Activated naive CD8-positive, alpha-beta T cell (primary cell): Measurements from ENCODE around the gene IL1F10.
"Not testable (repeated sequence)": the region's sequence is repeated elsewhere in the genome, so short reads cannot be mapped to it uniquely, and the experiment has no call there.

Experiments used
- H3K27ac Mint-ChIP-seq: one replicate; pipeline ENCODE4 v1.8.0; 2021; ENCODE audit warnings: mixed read lengths
- H3K27me3 Mint-ChIP-seq: one replicate; pipeline ENCODE4 v1.8.0; 2021; ENCODE audit warnings: mixed read lengths
- H3K36me3 Mint-ChIP-seq: one replicate; pipeline ENCODE4 v1.8.0; 2021; ENCODE audit warnings: mixed read lengths
- H3K4me1 Mint-ChIP-seq: one replicate; pipeline ENCODE4 v1.8.0; 2021; ENCODE audit warnings: low read depth, mixed read lengths
- H3K4me3 Mint-ChIP-seq: one replicate; pipeline ENCODE4 v1.8.0; 2021; ENCODE audit warnings: mild to moderate bottlenecking, mixed read lengths
- H3K9me3 Mint-ChIP-seq: one replicate; pipeline ENCODE4 v1.8.0; 2021; ENCODE audit warnings: low read depth, mixed read lengths

IL1F10 gene

DNA sequence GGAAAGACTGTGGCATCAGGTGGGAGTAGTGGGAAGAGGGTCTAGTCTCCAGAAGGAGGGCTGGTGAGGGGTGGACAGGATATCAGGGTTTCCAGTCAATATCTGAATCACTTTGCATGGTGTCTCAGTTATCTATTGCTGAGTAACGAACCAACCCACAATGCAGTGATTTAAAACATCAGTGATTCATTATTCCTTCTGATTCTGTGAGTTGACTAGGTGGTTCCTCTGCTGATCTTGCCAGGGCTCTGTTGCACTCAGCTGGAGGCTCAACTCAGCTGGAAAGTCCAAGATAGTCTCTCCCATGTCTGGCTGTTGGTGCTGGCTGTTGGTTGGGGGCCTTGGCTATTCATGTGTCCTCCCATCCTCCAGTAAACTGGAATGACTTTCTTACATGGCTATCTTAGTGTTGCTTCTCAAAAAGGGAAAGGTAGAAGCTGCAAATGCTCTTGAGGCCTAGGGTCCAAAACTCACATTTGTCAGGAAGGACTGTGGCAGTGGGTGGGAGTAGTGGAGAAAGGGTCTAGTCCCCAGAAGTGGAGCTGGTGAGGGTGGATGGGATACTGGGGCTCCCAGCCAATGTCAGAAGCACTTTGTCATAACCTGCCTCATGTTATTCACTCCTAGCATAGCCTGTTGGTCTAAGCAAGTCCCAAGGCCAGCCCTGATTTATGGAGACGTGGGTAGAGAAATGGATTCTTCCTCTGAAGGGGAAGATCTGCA lies 13.9 kb downstream of the IL1F10 start:
- Mint-ChIP-seq H3K4me3 (no peak overlapping the region), H3K4me1 (peaks cover 5% of the 10 kb centered on the region), H3K27ac (no peak overlapping the region), H3K27me3 (no peaks in the 10 kb centered on the region), H3K36me3 (no peaks in the 10 kb centered on the region), H3K9me3 (no peaks in the 10 kb centered on the region)

DNA sequence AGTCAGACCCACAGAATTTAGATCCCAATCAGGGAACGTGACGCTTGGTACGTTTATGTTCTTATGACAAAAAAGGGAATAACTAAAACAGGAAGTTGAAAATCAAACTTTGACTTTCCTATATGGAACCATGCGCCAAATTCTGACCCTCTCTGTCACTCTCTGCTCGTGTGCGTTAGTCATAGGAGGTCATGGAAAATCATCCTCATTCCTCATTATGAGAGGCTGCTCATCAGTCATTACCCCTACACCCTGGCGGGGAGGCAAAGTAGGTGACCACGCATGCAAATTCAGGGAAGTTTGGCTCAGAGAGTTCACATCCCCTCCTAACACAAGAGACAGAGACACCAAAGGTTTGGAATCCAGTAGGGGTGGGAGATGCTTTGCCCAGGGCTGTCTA lies 15.5 kb downstream of the IL1F10 start:
- Mint-ChIP-seq H3K27ac (no peak overlapping the region), H3K4me3 (no peak overlapping the region), H3K36me3 (no peaks in the 10 kb centered on the region), H3K9me3 (no peaks in the 10 kb centered on the region), H3K4me1 (peaks cover 5% of the 10 kb centered on the region), H3K27me3 (no peaks in the 10 kb centered on the region)

DNA sequence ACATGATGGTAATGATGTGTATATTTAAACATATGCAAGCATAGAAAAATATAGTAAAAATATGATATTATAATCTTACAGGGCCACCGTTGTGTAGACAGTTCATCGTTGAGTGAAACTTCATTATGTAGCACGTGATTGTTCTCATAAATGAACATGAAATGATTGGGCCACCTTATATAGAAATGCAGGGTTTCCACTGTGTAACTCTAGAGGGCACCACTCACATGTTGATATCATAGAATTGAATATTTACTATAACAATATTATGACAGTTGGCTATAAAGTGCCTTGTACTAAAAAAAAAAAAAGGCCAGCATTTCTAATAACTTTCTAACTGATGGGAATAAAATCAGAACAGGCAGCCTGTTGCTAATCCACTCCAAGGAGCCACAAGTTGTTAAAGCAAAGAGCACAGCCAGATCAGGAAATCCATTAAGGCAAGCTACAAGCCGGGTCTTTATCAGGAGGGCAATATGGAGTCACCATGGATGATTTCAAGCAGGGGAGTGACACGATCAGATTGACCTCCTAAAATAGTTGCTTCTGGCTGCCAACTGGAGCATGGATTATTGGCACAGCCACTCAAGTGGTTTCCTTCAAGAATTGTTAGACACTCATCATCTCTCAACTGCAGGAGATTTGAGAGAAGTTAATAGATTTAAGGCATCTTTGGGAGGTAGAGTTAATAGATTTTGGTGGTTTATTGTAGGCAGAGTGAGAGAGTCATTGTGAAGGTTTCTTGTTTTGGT lies 16.7 kb downstream of the IL1F10 start:
- H3K27me3 Mint-ChIP-seq = no peaks in the 10 kb centered on the region
- no peak overlapping the region for H3K4me3 Mint-ChIP-seq
- H3K9me3 Mint-ChIP-seq = no peaks in the 10 kb centered on the region
- peaks cover 5% of the 10 kb centered on the region for H3K4me1 Mint-ChIP-seq
- no peak overlapping the region for H3K27ac Mint-ChIP-seq
- H3K36me3 Mint-ChIP-seq = no peaks in the 10 kb centered on the region

- Mint-ChIP-seq H3K9me3 (no peaks in the 10 kb centered on the region), H3K27ac (no peak overlapping the region), H3K36me3 (no peaks in the 10 kb centered on the region), H3K4me3 (no peak overlapping the region), H3K27me3 (no peaks in the 10 kb centered on the region), H3K4me1 (peaks cover 5% of the 10 kb centered on the region)
These were observed 17.8 kb downstream of the IL1F10 start for GRCh38 chr2:113085542-113085941.

DNA sequence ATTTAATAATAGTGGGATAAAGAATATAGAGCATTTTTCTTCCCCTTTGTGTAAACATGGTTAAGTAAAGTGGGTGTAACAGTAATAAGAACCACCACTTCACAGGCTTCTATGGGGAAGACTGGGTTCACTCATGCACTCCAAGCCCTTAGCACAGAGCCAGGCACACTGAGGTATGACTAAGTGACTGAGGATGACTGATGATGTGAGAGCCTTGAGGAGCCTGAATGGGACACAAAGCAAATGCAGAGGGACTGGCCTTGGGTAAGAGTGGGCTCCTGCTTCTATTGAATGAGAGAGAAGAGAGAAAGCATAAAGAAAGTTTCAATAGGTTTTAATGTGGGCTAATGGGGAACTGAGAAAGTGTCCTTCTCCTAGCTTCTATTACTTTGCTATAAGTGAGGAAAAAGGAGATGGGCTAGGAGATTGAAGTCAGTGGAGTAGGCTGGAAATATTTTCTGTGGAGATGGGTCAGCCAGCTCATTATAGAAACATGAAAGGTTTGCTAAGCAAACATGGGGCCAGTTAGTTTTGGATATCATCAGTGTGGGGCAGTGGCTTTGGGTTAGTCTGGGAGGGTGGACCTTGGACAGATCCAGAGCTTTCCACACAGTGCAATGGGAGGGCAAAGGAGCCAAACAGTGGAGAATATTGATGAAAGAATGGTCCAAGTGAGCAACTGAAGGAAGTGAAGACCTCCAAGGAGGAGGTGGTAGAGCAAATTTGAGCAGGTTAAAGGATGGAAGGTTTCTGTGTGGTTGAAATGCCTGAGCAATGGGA lies 20.6 kb downstream of the IL1F10 start:
- H3K4me1 Mint-ChIP-seq = peaks cover under 1% of the 10 kb centered on the region
- no peak overlapping the region for H3K27ac Mint-ChIP-seq
- no peak overlapping the region for H3K4me3 Mint-ChIP-seq
- no peaks in the 10 kb centered on the region for H3K9me3 Mint-ChIP-seq
- H3K36me3 Mint-ChIP-seq = no peaks in the 10 kb centered on the region
- H3K27me3 Mint-ChIP-seq = no peaks in the 10 kb centered on the region

DNA sequence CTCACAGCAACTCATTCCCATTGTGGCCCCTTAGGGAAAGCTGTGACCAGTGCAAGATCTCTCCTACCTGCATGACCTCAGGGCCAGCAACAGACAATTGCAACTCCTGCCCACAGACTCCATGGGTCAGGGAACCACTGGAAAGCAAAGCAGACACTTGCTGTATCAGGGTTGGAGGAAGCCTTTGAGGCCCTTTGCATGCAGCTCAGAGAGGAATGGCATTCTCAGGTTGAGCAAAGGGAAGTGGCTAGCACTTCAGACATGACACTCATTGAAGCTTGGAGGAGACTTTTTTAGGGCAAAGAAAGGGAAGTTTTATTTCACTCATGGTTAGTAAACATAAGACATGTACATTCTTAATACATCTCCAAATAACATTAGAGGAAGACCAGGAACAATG lies 22.1 kb downstream of the IL1F10 start:
- H3K9me3 Mint-ChIP-seq = peaks cover under 1% of the 10 kb centered on the region
- no peak overlapping the region for H3K27ac Mint-ChIP-seq
- H3K27me3 Mint-ChIP-seq = no peaks in the 10 kb centered on the region
- no peaks in the 10 kb centered on the region for H3K36me3 Mint-ChIP-seq
- no peak overlapping the region for H3K4me3 Mint-ChIP-seq
- H3K4me1 Mint-ChIP-seq = no peaks in the 10 kb centered on the region

GRCh38 chr2:113091231-113091896 lies 23.6 kb downstream of the IL1F10 start:
- Mint-ChIP-seq H3K27me3 (no peaks in the 10 kb centered on the region), H3K4me1 (no peaks in the 10 kb centered on the region), H3K9me3 (peaks cover 6% of the 10 kb centered on the region), H3K36me3 (peaks cover 3% of the 10 kb centered on the region), H3K4me3 (no peak overlapping the region), H3K27ac (no peak overlapping the region)

DNA sequence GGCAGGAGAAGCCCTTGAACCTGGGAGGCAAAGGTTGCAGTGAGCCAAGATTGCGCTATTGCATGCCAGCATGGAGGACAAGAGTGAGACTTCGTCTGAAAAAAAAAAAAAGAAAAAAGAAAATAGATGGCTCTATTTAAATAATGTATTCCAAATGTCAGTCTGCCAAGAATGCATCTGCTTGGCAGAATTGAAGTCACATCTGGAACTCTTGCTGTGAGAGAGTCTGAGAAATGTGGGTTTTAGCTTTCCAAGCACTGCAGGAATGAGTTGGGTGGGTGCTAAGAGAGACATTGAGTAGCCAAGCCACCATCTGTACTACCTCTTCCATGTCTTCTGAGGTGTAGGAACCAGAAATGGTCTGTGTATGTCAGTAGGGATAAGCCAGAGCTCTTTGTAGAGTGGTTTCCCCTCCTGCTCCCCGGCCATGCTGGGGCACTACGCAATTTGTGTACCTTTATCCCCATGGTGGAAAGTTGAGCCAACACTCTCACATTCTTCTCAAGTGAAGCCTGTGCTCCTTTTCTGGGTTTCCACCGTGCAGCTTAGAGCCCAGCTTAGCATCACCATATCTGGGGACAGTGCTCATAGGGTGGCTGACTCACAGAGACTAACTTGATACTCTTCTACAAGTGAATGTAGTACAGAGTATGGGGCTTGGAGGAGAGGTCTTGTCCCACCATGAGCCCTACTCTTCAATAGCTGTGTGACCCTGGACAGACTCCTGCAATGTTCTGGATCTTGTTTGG lies 25.3 kb downstream of the IL1F10 start:
- no peak overlapping the region for H3K4me3 Mint-ChIP-seq
- H3K27ac Mint-ChIP-seq = no peak overlapping the region
- H3K4me1 Mint-ChIP-seq = peaks cover 8% of the 10 kb centered on the region
- H3K36me3 Mint-ChIP-seq = peaks cover 9% of the 10 kb centered on the region
- H3K27me3 Mint-ChIP-seq = no peaks in the 10 kb centered on the region
- H3K9me3 Mint-ChIP-seq = peaks cover 12% of the 10 kb centered on the region

- Mint-ChIP-seq H3K4me3 (no peak overlapping the region), H3K4me1 (peaks cover 13% of the 10 kb centered on the region), H3K36me3 (peaks cover 9% of the 10 kb centered on the region), H3K9me3 (peaks cover 12% of the 10 kb centered on the region), H3K27me3 (no peaks in the 10 kb centered on the region), H3K27ac (no peak overlapping the region)
These were observed 25.8 kb downstream of the IL1F10 start for GRCh38 chr2:113093613-113093977.

GRCh38 chr2:113096306-113096705 lies 28.5 kb downstream of the IL1F10 start:
- peaks cover 12% of the 10 kb centered on the region for H3K9me3 Mint-ChIP-seq
- not testable (repeated sequence) for H3K27ac Mint-ChIP-seq, H3K27me3 Mint-ChIP-seq, H3K4me3 Mint-ChIP-seq, H3K36me3 Mint-ChIP-seq
- H3K4me1 Mint-ChIP-seq = peaks cover 13% of the 10 kb centered on the region

DNA sequence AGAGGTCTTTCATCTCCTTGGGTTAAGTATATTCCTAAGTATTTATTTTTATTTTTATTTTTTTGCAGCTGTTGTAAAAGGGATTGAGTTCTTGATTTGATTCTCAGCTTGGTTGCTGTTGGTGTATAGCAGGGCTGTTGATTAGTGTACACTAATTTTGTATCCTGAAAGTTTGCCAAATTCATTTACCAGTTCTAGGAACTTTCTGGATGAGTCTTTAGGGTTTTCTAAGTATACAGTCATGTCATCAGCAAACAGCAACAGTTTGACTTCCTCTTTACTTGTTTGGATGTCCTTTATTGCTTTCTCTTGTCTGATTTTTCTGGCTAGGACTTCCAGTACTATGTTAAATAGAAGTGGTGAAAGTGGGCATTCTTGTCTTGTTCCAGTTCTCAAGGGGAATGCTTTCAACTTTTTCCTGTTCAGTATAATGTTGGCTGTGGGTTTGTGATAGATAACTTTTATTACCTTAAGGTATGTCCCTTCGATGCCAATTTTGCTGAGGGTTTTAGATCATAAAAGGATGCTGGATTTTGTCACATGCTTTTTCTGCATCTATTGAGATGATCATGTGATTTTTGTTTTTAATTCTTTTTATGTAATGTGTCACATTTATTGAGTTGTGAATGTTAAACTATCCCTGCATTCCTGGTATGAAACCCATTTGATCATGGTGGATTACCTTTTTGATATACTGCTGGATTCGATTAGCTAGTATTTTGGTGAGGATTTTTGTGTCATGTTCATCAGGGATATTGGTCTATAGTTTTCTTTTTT lies 29.3 kb downstream of the IL1F10 start:
- H3K9me3 Mint-ChIP-seq = peaks cover 12% of the 10 kb centered on the region
- not testable (repeated sequence) for H3K4me3 Mint-ChIP-seq, H3K27me3 Mint-ChIP-seq, H3K27ac Mint-ChIP-seq, H3K36me3 Mint-ChIP-seq
- H3K4me1 Mint-ChIP-seq = peaks cover 13% of the 10 kb centered on the region

DNA sequence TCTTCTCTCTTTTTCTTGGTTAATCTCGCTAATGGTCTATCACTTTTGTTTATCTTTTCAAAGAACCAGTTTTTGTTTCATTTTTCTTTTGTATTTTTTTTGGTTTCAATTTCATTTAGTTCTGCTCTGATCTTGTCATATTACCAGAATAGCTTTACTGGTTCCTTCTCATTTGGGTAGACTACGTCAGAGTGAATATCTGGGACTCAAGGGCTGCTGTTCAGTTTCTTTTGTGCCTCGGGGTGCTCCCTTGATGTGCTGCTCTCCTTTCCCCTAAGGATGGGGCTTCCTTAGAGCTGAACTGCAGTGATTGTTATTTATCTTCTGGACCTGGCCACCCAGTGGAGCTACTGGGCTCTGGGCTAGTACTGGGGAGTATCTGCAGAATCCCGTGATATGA lies 30.3 kb downstream of the IL1F10 start:
- Mint-ChIP-seq H3K9me3 (peaks cover 12% of the 10 kb centered on the region), H3K36me3 (peaks cover 9% of the 10 kb centered on the region), H3K4me1 (peaks cover 13% of the 10 kb centered on the region), H3K4me3 (peak overlapping the region; percentile 56), H3K27me3 (no peaks in the 10 kb centered on the region), H3K27ac (peak overlapping the region; percentile 71)

DNA sequence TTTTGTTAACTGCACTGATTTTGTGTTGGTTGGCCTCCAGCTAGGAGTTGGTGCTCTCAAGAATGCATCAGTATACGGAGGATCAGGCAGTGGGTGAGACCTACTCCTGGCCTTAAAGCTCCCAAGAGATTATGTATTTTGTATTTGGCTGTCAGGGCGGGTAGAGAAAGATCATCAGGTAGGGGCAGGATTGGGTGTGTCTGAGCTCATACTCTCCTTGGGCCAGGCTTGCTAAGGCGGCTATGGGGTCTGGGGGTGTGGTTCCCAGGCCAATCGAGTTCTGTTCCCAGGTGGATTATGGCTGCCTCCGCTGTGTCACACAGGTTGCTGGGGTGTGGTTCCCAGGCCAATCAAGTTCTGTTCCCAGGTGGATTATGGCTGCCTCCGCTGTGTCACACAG lies 30.8 kb downstream of the IL1F10 start:
- H3K27me3 Mint-ChIP-seq = no peaks in the 10 kb centered on the region
- H3K36me3 Mint-ChIP-seq = peaks cover 9% of the 10 kb centered on the region
- peak overlapping the region; percentile 56 for H3K4me3 Mint-ChIP-seq
- peak overlapping the region; percentile 71 for H3K27ac Mint-ChIP-seq
- peaks cover 12% of the 10 kb centered on the region for H3K9me3 Mint-ChIP-seq
- peaks cover 17% of the 10 kb centered on the region for H3K4me1 Mint-ChIP-seq

- H3K9me3 Mint-ChIP-seq = peaks cover 7% of the 10 kb centered on the region
- H3K4me1 Mint-ChIP-seq = peaks cover 38% of the 10 kb centered on the region
- peak overlapping the region; percentile 18 for H3K27ac Mint-ChIP-seq
These were observed 34.4 kb downstream of the IL1F10 start for GRCh38 chr2:113102133-113102532.

More at GRCh38 chr2:113102133-113102532, 34.4 kb downstream of the IL1F10 start:
- H3K36me3 Mint-ChIP-seq = peaks cover 6% of the 10 kb centered on the region
- no peaks in the 10 kb centered on the region for H3K27me3 Mint-ChIP-seq
- H3K4me3 Mint-ChIP-seq = no peak overlapping the region
